Mucosa of descending colon (tissue), 3 donors: ENCODE data around the gene CABLES2. TPM values are rescaled to one million over a fixed set of nuclear protein-coding genes. Genes with fewer than 3 reads are reported as not detected.

Source experiments
- ATAC-seq: fragments of 200-7000 bp; cut with Tn5 transposase; one replicate; pipeline ENCODE4 v1.9.1; 2020; ENCODE audit warnings: mild to moderate bottlenecking, moderate library complexity
- DNase-seq, 3 donors: peaks; one replicate each; pipeline ENCODE4 v3.0.0-alpha.2; 2020
- H3K36me3 ChIP-seq: fragments of 200-600 bp; one replicate; pipeline ENCODE4 v1.8.0; 2021; ENCODE audit warnings: low read depth, mild to moderate bottlenecking
- H3K4me1 ChIP-seq: fragments of 200-600 bp; one replicate; pipeline ENCODE4 v1.8.0; 2021; ENCODE audit warnings: low read depth, mild to moderate bottlenecking
- H3K4me3 ChIP-seq: fragments of 200-600 bp; one replicate; pipeline ENCODE4 v1.8.0; 2021; ENCODE audit warnings: mild to moderate bottlenecking
- H3K9me3 ChIP-seq: fragments of 200-600 bp; one replicate; pipeline ENCODE4 v1.8.0; 2021; ENCODE audit warnings: mild to moderate bottlenecking
- CTCF ChIP-seq: fragments of 200-600 bp; IDR thresholded peaks from one replicate; pipeline ENCODE4 v1.8.0; 2022; ENCODE audit warnings: antibody characterized with exemption, mild to moderate bottlenecking
- intact Hi-C, 2 donors: fragments of 100-400 bp; cut with DNase I in 1 of 2; cut with micrococcal nuclease in 1 of 2; formaldehyde crosslinking; loops; one replicate each; pipeline versions ENCODE4 v1.11.0 to v1.11.1; 2022; cut with DNase I, micrococcal nuclease
- total RNA-seq, 3 donors: library from RNA; stranded (reverse); fragmentation: NEBNext Ultra II Directional in 2 of 3; extraction: Animal tissue kit (Norgen Biotek cat#: 25700) in 2 of 3; gene quantifications; one replicate each; pipeline versions ENCODE4 v1.2.1 to v1.2.4, GENCODE V29; 2021 to 2023
- donor health status: DM: no; HTN: no; CAD: no; lungs with moderate emphysema.
- donor health status: DM: no; HTN: no; CAD: no.
- donor health status: DM: no; HTN: yes; CAD: no.

Gene CABLES2
- total RNA-seq, 3 donors from 2014 or later: 5.4 to 9.3 (median 6.6) TPM

- intact Hi-C loops: no loop called here
These were observed 39.3 kb downstream of the CABLES2 start for GRCh38 chr20:62367633-62368391.

GRCh38 chr20:62367136-62367632 lies 39.9 kb downstream of the CABLES2 start, which contains the start of gene LAMA5:
LAMA5 (minus strand) TSS chr20:62367312; CDS start chr20:62367245, 67 bp downstream.
- no peaks in the 10 kb centered on the region for H3K36me3 ChIP-seq
- peak in 2 of 3 donors; percentile 61 to 72 for DNase-seq
- no peaks in the 10 kb centered on the region for H3K9me3 ChIP-seq
- peak within 1 kb of the TSS; percentile 27 for H3K4me3 ChIP-seq
- H3K4me1 ChIP-seq: peaks cover 25% of the 10 kb centered on the region
- TF ChIP-seq CTCF: no peak
- intact Hi-C loops: no loop called here
- ATAC-seq: peak; percentile 68

More at GRCh38 chr20:62367633-62368391, 39.3 kb downstream of the CABLES2 start:
- Histone ChIP-seq H3K36me3 (no peaks in the 10 kb centered on the region), H3K4me3 (no peak overlapping the region), H3K9me3 (no peaks in the 10 kb centered on the region), H3K4me1 (peaks cover 25% of the 10 kb centered on the region)
- DNase-seq: no peak
- peak; percentile 24 for ATAC-seq
- no peak for TF ChIP-seq CTCF

DNA sequence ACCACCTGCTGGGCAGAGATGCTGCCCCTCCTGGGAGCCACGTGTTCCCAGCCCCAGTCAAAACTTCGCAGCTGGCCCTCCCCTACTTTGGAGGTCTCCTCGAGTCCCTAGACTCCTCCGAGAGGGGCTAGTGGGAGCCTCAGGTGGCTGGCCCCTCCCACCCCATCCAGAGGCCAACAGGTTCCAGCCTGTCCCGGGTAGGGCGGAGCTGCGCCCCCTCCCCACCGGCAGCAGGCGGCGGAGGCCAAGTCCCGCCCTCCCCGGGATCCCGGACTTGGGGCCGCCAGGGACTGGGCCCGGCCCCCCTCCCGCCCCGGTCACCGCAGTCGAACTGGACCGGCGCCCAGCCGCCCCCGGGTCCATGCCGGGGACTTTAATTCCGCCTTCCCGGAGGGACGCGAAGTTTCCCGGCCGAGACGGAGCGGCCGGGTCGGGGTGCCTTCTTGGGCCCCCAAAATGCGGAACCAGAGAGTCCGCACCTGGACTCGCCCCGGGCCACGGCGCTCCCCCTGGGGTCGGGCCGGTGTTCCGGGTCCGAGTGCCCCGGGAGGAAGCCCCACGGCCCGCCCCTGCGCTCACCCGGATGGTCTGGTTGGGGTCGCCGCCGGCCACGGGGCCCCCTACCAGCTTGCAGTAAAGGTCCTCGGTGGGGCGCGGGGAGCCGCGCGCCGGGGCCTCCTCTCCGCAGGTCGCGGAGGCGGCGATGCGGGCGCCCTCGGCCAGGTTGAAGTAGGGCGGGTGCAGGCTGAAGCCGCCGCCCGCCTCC lies 40.5 kb downstream of the CABLES2 start:
- no peak for ATAC-seq
- TF ChIP-seq CTCF: no peak
- peak overlapping the region; percentile 27 for H3K4me3 ChIP-seq
- H3K4me1 ChIP-seq: peaks cover 25% of the 10 kb centered on the region
- H3K9me3 ChIP-seq: no peaks in the 10 kb centered on the region
- intact Hi-C loops: no loop called here
- H3K36me3 ChIP-seq: no peaks in the 10 kb centered on the region
- DNase-seq: peak in 1 of 3 donors; percentile 46

- Histone ChIP-seq H3K4me3 (no peak overlapping the region), H3K36me3 (no peaks in the 10 kb centered on the region), H3K9me3 (no peaks in the 10 kb centered on the region), H3K4me1 (peaks cover 25% of the 10 kb centered on the region)
- DNase-seq (peak in 2 of 3 donors; percentile 41 to 50), ATAC-seq (no peak)
- intact Hi-C loops: no loop called here
- no peak for TF ChIP-seq CTCF
These were observed 41.2 kb downstream of the CABLES2 start for GRCh38 chr20:62365814-62366369.

DNA sequence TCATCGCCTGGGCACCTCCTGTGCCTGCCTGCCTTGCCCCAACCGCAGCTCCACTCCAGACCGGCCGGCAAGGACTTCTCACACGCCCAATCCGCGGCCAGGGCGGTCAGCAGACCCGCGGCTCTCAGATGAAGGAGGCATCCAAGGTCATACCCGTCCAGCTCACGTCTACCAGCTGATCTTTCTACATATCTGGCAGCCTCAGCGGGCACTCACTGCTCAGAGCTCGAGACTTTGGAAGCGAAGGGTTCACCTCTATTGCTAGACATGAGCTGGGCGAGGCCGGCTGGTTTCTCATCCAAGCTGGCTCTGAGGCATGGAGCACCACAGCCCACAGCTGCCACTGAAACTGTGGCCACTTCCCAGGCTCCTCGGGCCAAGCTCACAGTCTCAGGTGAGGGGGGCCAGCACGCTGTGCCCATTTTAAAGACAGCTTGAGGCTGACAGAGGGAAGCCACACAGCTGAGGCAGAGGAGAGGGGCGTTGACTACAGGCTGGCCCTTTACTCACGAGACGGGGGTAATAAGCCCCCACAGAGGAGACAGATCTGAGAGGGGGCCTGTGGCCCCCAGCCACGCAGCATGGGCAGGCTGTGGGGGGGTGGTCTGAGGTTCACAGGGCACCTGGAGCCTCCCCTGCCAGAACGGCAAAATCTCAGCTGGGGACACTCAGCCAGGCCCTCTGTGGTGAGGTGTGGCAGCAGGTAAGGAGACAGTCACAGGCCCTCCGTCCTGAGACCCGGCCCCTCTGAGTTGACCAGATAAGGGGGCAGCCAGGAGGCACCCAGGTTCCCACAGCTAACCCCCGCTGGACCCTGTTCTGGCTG lies 42.0 kb downstream of the CABLES2 start:
- Histone ChIP-seq H3K9me3 (no peaks in the 10 kb centered on the region), H3K36me3 (no peaks in the 10 kb centered on the region), H3K4me1 (peaks cover 25% of the 10 kb centered on the region), H3K4me3 (no peak overlapping the region)
- TF ChIP-seq CTCF: no peak
- ATAC-seq (no peak), DNase-seq (peak in 2 of 3 donors; percentile 34 to 46)
- intact Hi-C loops: no loop called here
